ENCODE measurements around the gene PRM1. TPM values are rescaled to one million over a fixed set of nuclear protein-coding genes. Genes with fewer than 3 reads are reported as not detected.

Gene PRM1
- total RNA-seq, 2 experiments from 2014 or later, result not detected

DNA sequence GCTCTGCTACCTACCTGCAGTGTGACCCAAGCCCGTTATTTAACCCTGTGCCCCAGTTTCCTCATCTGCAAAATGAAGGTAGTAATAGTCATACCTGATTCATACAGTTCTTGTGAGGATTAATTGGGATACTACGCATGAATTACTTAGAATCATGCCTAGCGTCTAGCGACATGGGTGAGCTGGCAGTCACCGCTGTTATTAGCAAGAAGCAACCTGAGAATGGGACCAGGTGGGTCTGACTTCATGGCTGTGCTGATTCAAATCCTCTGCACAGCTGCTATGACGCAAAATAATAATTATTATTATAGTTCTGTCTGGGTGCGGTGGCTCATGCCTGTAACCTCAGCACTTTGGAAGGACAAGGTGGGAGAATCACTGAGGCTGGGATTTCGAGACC is 33.0 kb downstream of the PRM1 start:
- CTCF ChIA-PET, result interaction anchor here (1.1 to 3.0 kb wide), 6 partner anchors 8 to 280 kb away, joined by 3 to 9 read pairs (median 4); partner anchors contain the start of gene SOCS1
- Mint-ChIP-seq H3K36me3 (ENCODE audit: low read depth) (peaks cover 74% of the 10 kb centered on the region), H3K27ac (peak overlapping the region; percentile 40), H3K4me3 (no peak overlapping the region), H3K4me1 (ENCODE audit: low read depth) (peaks cover 65% of the 10 kb centered on the region), H3K9me3 (ENCODE audit: insufficient read depth) (no peaks in the 10 kb centered on the region), H3K27me3 (ENCODE audit: low read depth) (no peaks in the 10 kb centered on the region)
- no peak for DNase-seq
- POLR2A ChIA-PET, result interaction anchor here (0.9 to 4.2 kb wide), 6 partner anchors 15 to 297 kb away, joined by 3 to 20 read pairs (median 6); no protein-coding TSS in a partner anchor
- no peak for ATAC-seq

DNA sequence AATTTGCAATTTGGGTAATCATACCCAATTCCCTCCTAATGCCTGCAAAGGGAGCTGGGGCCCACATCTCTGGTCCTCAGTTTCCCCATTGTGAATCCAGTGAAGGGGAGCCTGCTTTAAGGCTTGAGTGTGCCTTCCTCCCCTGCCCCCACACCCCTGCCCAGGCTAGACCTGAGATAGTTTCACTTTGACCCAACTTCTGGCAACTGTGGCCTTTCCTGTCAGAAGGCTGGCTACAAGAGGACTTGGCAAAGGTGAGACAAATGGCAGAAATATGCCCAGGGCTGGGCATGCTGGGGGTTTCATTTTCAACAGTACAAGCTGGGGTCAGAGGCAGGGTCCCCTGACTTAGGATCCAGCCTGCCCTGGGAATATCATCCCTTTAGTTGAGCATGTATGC is 35.1 kb downstream of the PRM1 start:
- Mint-ChIP-seq H3K36me3 (ENCODE audit: low read depth) (peaks cover 54% of the 10 kb centered on the region), H3K27ac (peak overlapping the region; percentile 58), H3K27me3 (ENCODE audit: low read depth) (no peaks in the 10 kb centered on the region), H3K9me3 (ENCODE audit: insufficient read depth) (no peaks in the 10 kb centered on the region), H3K4me3 (no peak overlapping the region), H3K4me1 (ENCODE audit: low read depth) (peaks cover 51% of the 10 kb centered on the region)
- CTCF ChIA-PET, result interaction anchor here (1.0 to 3.0 kb wide), 6 partner anchors 8 to 281 kb away, joined by 3 to 9 read pairs (median 5); partner anchors contain the start of gene SOCS1
- DNase-seq (peak; percentile 62), ATAC-seq (peak; percentile 41)
- POLR2A ChIA-PET, result interaction anchor here (0.6 to 4.2 kb wide), 10 partner anchors 8 to 154 kb away, joined by 3 to 20 read pairs (median 4); partner anchors contain the start of gene SOCS1

DNA sequence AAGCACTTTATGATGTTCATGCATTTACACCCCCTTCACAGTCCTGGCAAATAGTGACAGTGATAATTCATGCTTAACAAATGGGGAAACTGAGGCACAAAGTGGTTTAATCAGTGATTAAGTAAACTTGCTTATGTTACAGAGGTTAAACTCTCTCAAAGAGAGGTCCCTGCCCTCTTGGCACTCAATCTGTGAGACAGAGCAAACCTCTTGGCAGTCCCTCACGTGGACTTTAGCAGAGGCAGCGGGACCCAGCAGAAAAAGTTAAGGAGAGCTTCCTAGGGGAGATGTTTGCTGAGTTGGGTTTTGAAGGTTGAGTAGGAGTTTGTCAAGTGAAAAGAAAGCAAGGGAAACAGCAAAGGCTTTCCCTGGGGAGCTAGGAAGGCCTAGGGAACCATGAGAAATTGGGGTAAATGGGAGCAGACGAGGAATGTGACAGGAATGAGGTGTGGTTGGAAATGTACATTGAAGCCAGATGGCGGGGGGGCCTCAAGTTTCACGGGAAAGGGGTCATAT is 35.9 kb downstream of the PRM1 start:
- ChIA-PET POLR2A (interaction anchor here (0.7 to 2.1 kb wide), 6 partner anchors 9 to 142 kb away, joined by 3 to 7 read pairs (median 6); partner anchors contain the start of gene SOCS1), CTCF (interaction anchor here (2.3 to 3.0 kb wide), 3 partner anchors 11 to 280 kb away, joined by 6 to 9 read pairs (median 7); partner anchors contain the start of gene SOCS1)
- ATAC-seq (no peak), DNase-seq (no peak)
- peak overlapping the region; percentile 6 for H3K4me3 Mint-ChIP-seq
- peaks cover 47% of the 10 kb centered on the region for H3K36me3 Mint-ChIP-seq (ENCODE audit: low read depth)
- H3K27ac Mint-ChIP-seq, result peak overlapping the region; percentile 67
- peaks cover 45% of the 10 kb centered on the region for H3K4me1 Mint-ChIP-seq (ENCODE audit: low read depth)
- no peaks in the 10 kb centered on the region for H3K27me3 Mint-ChIP-seq (ENCODE audit: low read depth)
- H3K9me3 Mint-ChIP-seq (ENCODE audit: insufficient read depth), result no peaks in the 10 kb centered on the region

DNA sequence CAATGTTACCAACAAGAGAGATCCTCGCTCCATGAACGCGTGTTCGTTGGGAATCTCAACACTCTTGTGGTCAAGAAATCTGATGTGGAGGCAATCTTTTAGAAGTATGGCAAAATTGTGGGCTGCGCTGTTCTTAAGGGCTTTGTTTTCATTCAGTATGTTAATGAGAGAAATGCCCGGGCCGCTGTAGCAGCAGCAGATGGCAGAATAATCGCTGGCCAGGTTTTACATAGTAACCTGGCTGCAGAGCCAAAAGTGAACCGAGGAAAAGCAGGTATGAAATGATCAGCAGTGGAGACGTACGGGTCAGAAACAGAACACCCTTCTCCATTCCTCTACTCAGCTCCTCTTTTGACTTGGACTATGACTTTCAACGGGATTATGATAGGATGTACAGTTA is 38.5 kb downstream of the PRM1 start:
- Mint-ChIP-seq H3K27me3 (ENCODE audit: low read depth) (no peaks in the 10 kb centered on the region), H3K36me3 (ENCODE audit: low read depth) (peaks cover 24% of the 10 kb centered on the region), H3K27ac (no peak overlapping the region), H3K9me3 (ENCODE audit: insufficient read depth) (no peaks in the 10 kb centered on the region), H3K4me3 (no peak overlapping the region), H3K4me1 (ENCODE audit: low read depth) (peaks cover 29% of the 10 kb centered on the region)
- no peak for ATAC-seq
- DNase-seq, result no peak
- POLR2A ChIA-PET, result interaction anchor here (1.0 to 3.8 kb wide), 3 partner anchors 9 to 18 kb away, joined by 3 to 15 read pairs (median 3); no protein-coding TSS in a partner anchor
- CTCF ChIA-PET, result interaction anchor here (0.6 kb wide), 1 partner anchor 191 kb away, joined by 3 read pairs; no protein-coding TSS in a partner anchor

DNA sequence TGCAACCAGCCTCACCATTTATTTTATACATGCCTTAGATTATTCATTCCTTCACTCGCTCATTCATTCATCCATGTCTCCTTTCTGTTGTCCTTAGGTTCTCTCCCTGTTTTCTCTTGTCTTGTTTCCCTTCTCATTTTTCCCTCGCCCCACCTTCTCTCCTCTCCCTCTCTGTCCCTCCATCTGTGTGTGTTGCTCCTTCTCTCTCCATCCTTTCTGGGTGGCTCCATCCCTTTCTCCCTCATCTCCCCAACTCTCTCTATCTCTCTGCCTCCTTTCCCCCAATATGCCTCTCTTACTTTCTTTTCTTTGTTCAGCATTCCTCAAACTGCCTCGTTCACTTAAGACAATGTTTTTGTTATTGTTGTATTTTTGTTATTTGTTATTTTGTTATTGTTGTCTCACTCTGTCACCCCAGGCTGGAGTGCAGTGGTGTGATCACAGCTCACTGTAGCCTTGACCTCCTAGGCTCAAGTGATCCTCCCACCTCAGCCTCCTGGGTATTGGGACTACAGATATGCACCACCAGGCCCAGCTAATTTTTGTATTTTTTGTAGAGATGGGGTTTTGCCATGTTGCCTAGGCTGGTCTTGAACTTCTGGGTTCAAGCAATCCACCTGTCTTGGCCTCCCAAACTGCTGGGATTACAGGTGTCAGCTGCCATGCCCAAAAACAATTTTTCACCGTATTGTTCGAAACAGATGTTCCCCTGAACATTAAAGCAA is 39.5 kb downstream of the PRM1 start:
- ATAC-seq (no peak), DNase-seq (no peak)
- ChIA-PET CTCF (interaction anchor here (1.2 to 1.3 kb wide), 3 partner anchors 9 to 287 kb away, joined by 3 to 5 read pairs (median 4); no protein-coding TSS in a partner anchor), POLR2A (interaction anchor here (1.0 to 3.8 kb wide), 4 partner anchors 10 to 17 kb away, joined by 3 to 15 read pairs (median 10); no protein-coding TSS in a partner anchor)
- H3K36me3 Mint-ChIP-seq (ENCODE audit: low read depth), result peaks cover 16% of the 10 kb centered on the region
- H3K4me1 Mint-ChIP-seq (ENCODE audit: low read depth), result peaks cover 27% of the 10 kb centered on the region
- H3K27ac Mint-ChIP-seq, result no peak overlapping the region
- H3K9me3 Mint-ChIP-seq (ENCODE audit: insufficient read depth), result no peaks in the 10 kb centered on the region
- no peak overlapping the region for H3K4me3 Mint-ChIP-seq
- H3K27me3 Mint-ChIP-seq (ENCODE audit: low read depth), result no peaks in the 10 kb centered on the region

DNA sequence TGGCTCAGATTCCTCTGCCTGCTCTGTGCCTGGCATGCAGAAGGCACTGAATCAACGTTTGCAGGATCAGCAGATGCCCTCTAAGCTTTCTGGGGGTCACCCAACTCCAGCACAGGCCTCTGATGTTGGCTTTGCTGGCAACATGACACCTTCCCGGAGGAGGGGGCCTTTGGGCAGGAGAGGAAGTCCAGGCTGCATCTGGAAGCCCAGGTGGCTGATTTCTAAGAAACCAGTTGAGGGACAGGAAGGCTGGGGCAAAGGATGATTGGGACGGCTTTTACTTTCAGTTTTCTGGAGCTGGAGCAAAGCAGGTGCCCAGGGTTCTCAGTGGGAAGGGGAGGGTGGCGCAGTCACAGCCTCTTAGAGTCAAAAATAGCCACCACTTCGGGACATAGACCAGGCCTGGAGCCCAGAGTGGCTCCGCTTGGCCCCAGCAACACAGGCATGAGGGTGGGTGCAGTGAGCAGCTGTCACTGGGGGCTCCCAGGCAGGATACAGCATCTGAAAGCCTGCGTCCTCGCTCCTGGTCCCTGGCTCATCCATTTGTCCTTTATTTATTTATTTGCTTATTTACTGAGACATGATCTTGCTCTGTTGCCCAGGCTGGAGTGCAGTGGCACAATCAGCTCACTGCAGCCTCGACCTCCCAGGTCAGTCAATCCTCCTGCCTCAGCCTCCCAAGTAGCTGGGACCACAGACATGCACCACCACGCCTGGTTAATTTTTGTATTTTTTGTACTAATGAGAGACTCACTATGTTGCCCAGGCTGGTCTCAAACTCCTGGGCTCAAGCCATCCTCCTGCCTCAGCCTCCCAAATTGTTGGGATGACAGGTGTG is 40.3 kb downstream of the PRM1 start:
- POLR2A ChIA-PET, result interaction anchor here (1.2 to 3.8 kb wide), 5 partner anchors 10 to 147 kb away, joined by 5 to 15 read pairs (median 5); partner anchors contain the start of gene SOCS1
- CTCF ChIA-PET, result interaction anchor here (0.9 to 1.3 kb wide), 6 partner anchors 8 to 287 kb away, joined by 3 to 5 read pairs (median 4); no protein-coding TSS in a partner anchor
- DNase-seq (peak; percentile 54), ATAC-seq (peak; percentile 67)
- peak overlapping the region; percentile 64 for H3K4me3 Mint-ChIP-seq
- no peak overlapping the region for H3K27ac Mint-ChIP-seq
- no peaks in the 10 kb centered on the region for H3K9me3 Mint-ChIP-seq (ENCODE audit: insufficient read depth)
- no peaks in the 10 kb centered on the region for H3K27me3 Mint-ChIP-seq (ENCODE audit: low read depth)
- H3K36me3 Mint-ChIP-seq (ENCODE audit: low read depth), result peaks cover 11% of the 10 kb centered on the region
- H3K4me1 Mint-ChIP-seq (ENCODE audit: low read depth), result peaks cover 23% of the 10 kb centered on the region

DNA sequence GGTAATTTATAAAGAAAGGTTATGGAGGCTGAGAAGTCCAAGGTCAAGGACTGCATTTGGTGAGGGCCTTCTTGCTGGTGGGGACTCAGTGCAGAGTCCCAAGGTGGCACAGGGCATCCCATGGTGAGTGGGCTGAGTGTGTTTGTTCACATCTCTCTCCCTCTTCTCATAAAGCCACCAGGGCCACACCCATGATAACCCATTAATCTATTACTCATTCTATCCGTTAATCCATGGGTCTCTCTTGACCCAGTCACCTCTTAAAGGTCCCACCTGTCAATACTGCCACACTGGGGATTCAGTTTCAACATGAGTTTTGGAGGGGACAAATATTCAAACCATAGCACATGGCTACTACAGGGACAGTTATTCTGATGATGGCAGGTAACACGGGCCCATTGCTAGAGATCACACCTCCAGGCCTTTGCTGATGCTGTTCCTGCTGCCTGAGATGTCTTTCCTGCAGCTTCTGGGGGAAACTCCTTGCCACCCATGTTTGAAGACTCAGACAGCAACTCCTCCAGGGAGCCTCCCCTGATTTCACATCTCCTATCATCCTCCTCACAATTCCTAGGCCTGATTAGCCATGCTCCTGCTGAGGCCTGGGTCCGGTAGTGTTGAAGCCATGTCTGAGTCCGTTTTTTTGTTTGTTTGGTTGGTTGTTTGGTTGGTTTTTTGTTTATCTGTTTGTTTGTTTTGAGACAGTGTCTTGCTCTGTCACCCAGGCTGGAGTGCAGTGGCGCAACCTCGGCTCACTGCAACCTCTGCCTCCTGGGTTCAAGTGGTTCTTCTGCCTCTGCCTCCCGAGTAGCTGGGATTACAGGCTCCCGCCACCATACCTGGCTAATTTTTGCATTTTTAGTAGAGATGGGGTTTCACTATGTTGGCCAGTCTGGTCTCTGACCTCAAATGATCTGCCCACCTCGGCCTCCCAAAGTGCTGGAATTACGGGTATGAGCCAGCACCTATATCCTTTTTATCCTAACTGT is 41.2 kb downstream of the PRM1 start:
- Mint-ChIP-seq H3K36me3 (ENCODE audit: low read depth) (peaks cover 2% of the 10 kb centered on the region), H3K9me3 (ENCODE audit: insufficient read depth) (no peaks in the 10 kb centered on the region), H3K27me3 (ENCODE audit: low read depth) (no peaks in the 10 kb centered on the region), H3K4me1 (ENCODE audit: low read depth) (peaks cover 23% of the 10 kb centered on the region), H3K4me3 (peak overlapping the region; percentile 64), H3K27ac (no peak overlapping the region)
- CTCF ChIA-PET, result interaction anchor here (0.9 to 1.2 kb wide), 4 partner anchors 15 to 286 kb away, joined by 3 to 4 read pairs (median 3); no protein-coding TSS in a partner anchor
- DNase-seq (no peak), ATAC-seq (no peak)
- POLR2A ChIA-PET, result interaction anchor here (1.2 to 3.8 kb wide), 5 partner anchors 11 to 146 kb away, joined by 5 to 15 read pairs (median 5); partner anchors contain the start of gene SOCS1

DNA sequence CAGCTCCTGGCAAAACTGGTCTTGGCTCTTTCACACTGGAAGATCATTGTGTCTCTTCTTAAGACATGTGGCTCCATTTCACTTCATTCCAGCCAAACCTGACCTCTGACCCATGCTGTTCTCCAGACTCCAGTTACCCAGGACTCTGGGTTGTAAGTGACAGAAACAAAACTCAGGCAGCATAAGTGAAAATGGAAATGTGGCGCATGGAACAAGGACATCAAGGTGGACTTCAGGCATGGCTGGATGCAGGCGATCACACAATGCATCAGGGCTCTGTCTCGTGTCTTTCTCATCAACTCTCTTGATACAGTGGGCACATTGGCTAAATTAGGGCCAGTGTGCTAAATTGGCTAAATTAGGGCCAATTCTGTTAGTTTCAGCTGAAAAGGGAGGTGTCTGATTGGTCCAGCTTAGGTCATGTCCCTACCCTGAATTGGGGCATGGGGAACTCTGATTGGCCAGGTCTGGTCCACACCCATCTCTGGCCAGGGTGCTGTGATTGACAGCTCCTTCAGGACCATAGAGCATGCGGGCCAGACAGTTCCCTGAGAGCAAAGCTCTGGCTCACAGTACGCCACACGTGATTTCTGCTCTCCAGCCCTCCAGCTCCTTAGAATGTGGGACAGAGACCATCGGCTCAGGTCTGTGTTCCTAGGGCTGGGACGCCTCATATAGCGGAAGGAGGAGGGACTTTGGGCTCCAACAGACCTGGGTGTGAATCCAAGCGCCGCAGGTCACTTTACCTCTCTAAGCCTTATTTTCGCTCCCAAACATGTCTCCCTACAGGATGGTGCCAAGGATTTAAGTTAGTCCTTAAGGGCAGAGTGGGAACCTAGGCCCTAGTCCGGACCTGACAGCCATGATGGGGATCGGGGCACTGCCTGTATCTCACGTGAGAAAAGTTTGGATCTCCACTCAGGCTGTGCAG is 42.6 kb downstream of the PRM1 start:
- H3K4me3 Mint-ChIP-seq, result no peak overlapping the region
- POLR2A ChIA-PET, result interaction anchor here (1.6 to 2.1 kb wide), 2 partner anchors 8 to 14 kb away, joined by 4 to 10 read pairs; no protein-coding TSS in a partner anchor
- peaks cover 2% of the 10 kb centered on the region for H3K36me3 Mint-ChIP-seq (ENCODE audit: low read depth)
- no peak for DNase-seq
- H3K27ac Mint-ChIP-seq, result peak overlapping the region; percentile 29
- H3K9me3 Mint-ChIP-seq (ENCODE audit: insufficient read depth), result no peaks in the 10 kb centered on the region
- CTCF ChIA-PET, result interaction anchor here (1.0 to 1.8 kb wide), 2 partner anchors 8 to 17 kb away, joined by 4 to 6 read pairs; partner anchors contain the start of gene SOCS1
- peaks cover 30% of the 10 kb centered on the region for H3K4me1 Mint-ChIP-seq (ENCODE audit: low read depth)
- no peaks in the 10 kb centered on the region for H3K27me3 Mint-ChIP-seq (ENCODE audit: low read depth)
- no peak for ATAC-seq

DNA sequence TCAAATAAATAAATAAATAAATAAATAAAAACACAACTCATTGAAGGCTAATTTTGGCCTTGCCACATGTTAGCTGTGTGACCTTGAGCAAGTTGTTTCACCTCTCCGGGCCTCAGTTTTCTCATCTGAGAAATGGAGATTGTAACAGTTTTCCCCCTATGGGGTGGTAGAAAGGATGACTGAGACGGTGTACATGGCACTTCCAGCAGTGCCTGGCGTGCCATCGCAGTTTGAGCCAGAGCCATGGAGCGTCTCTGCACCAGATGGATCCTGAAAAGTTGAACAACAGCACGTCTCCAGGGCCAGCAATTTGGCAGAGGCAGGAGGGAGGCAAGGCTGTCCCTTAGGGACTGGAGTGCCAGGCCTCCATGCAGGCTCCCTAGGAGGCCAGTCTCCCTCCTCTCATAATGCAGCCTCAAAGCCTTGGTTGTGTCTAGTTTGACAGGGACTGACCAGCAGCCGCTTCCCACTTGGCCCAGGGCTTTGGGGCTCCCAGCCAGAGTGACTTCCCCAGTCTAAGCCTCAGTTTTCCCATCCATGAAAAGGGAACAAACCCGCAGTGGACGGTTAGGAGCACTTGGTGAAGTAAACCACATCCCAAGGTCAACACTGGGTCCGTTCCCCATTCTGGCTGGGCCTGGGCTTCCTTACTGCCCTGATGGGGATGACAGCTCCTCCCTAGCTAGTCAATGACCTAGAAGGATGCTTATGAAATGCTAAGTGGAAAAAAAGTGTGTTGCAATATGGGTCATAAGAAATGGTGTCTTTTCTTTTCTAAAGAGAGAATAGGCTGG is 44.5 kb downstream of the PRM1 start:
- H3K27ac Mint-ChIP-seq, result peak overlapping the region; percentile 68
- H3K36me3 Mint-ChIP-seq (ENCODE audit: low read depth), result peaks cover 2% of the 10 kb centered on the region
- ChIA-PET CTCF (interaction anchor here (0.7 to 5.0 kb wide), 4 partner anchors 17 to 273 kb away, joined by 3 to 56 read pairs (median 3); partner anchors contain the start of gene SOCS1), POLR2A (interaction anchor here (0.6 to 4.4 kb wide), 7 partner anchors 9 to 184 kb away, joined by 3 to 122 read pairs (median 4); partner anchors contain the start of gene SOCS1)
- DNase-seq, result no peak
- ATAC-seq, result no peak
- H3K9me3 Mint-ChIP-seq (ENCODE audit: insufficient read depth), result no peaks in the 10 kb centered on the region
- H3K4me3 Mint-ChIP-seq, result no peak overlapping the region
- H3K4me1 Mint-ChIP-seq (ENCODE audit: low read depth), result peaks cover 48% of the 10 kb centered on the region
- no peaks in the 10 kb centered on the region for H3K27me3 Mint-ChIP-seq (ENCODE audit: low read depth)

All from activated CD8-positive, alpha-beta T cell treated with anti-CD3 and anti-CD28 coated beads, Interleukin-2, amount 10 ng/mL, durations not matched to agents 7 days and 5 days (primary cell).